Hepatocyte (in vitro differentiated cells): ENCODE results near the gene IFFO2. TPM values are rescaled to one million over a fixed set of nuclear protein-coding genes. Genes with fewer than 3 reads are reported as not detected.

ENCODE experiments used
- DNase-seq: peaks from one replicate; pipeline ENCODE4 v3.0.0-alpha.2; 2016; ENCODE audit warnings: low spot score
- H2AFZ ChIP-seq: fragments of 200-600 bp; sonication (generic); 2 replicates; pipeline ENCODE4 v1.6.0; 2016; ENCODE audit warnings: antibody characterized with exemption, mild to moderate bottlenecking
- H3K27ac ChIP-seq: fragments of 200-600 bp; sonication (generic); 2 replicates; pipeline ENCODE4 v1.5.1; 2016; ENCODE audit warnings: mild to moderate bottlenecking
- H3K27me3 ChIP-seq: fragments of 200-600 bp; sonication (generic); 2 replicates; pipeline ENCODE4 v1.6.1; 2016
- H3K36me3 ChIP-seq: fragments of 200-600 bp; sonication (generic); replicated peaks from 2 replicates; pipeline ENCODE4 v1.5.1; 2016; ENCODE audit warnings: low read depth; ENCODE audit not compliant: insufficient read depth
- H3K4me1 ChIP-seq: fragments of 200-600 bp; sonication (generic); 2 replicates; pipeline ENCODE4 v1.5.1; 2016; ENCODE audit warnings: mild to moderate bottlenecking, moderate library complexity; ENCODE audit not compliant: insufficient read depth
- H3K4me2 ChIP-seq: fragments of 200-600 bp; sonication (generic); 2 replicates; pipeline ENCODE4 v1.6.0; 2016
- H3K4me3 ChIP-seq: fragments of 200-600 bp; sonication (generic); 2 replicates; pipeline ENCODE4 v1.5.1; 2016; ENCODE audit warnings: mild to moderate bottlenecking
- H3K79me2 ChIP-seq: fragments of 200-600 bp; sonication (generic); 2 replicates; pipeline ENCODE4 v1.6.0; 2017; ENCODE audit warnings: mild to moderate bottlenecking
- H3K9me2 ChIP-seq: fragments of 200-600 bp; sonication (generic); replicated peaks from 2 replicates; pipeline ENCODE4 v1.6.0; 2017; ENCODE audit warnings: mild to moderate bottlenecking; ENCODE audit not compliant: insufficient read depth
- H3K9me3 ChIP-seq: fragments of 200-600 bp; sonication (generic); 2 replicates; pipeline ENCODE4 v1.5.1; 2016; ENCODE audit warnings: low read depth, mild to moderate bottlenecking
- H4K20me1 ChIP-seq: fragments of 200-600 bp; sonication (generic); 2 replicates; pipeline ENCODE4 v1.6.0; 2016; ENCODE audit warnings: mild to moderate bottlenecking; ENCODE audit not compliant: insufficient read depth, poor library complexity, severe bottlenecking
- CTCF ChIP-seq: fragments of 200-600 bp; sonication (generic); IDR thresholded peaks from 2 replicates; pipeline ENCODE4 v1.5.1; 2016; ENCODE audit warnings: antibody characterized with exemption, mild to moderate bottlenecking; ENCODE audit not compliant: poor library complexity
- EZH2 ChIP-seq: fragments of 200-600 bp; sonication (generic); IDR thresholded peaks from 2 replicates; pipeline ENCODE4 v1.6.1; 2016; ENCODE audit warnings: antibody characterized with exemption, mild to moderate bottlenecking, borderline replicate concordance
- EZH2phosphoT487 ChIP-seq: fragments of 200-600 bp; sonication (generic); IDR thresholded peaks from one replicate; pipeline ENCODE4 v1.6.1; 2018; ENCODE audit warnings: antibody characterized with exemption, mild to moderate bottlenecking, low read depth, moderate library complexity; ENCODE audit not compliant: unreplicated experiment, severe bottlenecking
- WGBS: methylation state at CpG from one replicate; pipeline ENCODE4 v1.1.6; 2016; ENCODE audit warnings: low lambda C conversion rate; ENCODE audit errors: missing lambda C conversion rate; 5-methylcytosine and 5-hydroxymethylcytosine counted together
- polyA plus RNA-seq: library from polyadenylated mRNA; unstranded; fragments of >200 nt; fragmentation: Nextera tagmentation; extraction: Ambion mirVana; gene quantifications from 2 replicates; pipeline ENCODE4 v1.2.1, GENCODE V29; 2016
- total RNA-seq: library from RNA; depleted of rRNA; stranded (reverse); fragments of >200 nt; gene quantifications from 2 replicates; pipeline ENCODE4 v1.2.3, GENCODE V29; 2014

The IFFO2 gene
- total and polyA plus RNA-seq, 2 experiments from 2014 or later = 0.85 to 7.2 TPM

DNA sequence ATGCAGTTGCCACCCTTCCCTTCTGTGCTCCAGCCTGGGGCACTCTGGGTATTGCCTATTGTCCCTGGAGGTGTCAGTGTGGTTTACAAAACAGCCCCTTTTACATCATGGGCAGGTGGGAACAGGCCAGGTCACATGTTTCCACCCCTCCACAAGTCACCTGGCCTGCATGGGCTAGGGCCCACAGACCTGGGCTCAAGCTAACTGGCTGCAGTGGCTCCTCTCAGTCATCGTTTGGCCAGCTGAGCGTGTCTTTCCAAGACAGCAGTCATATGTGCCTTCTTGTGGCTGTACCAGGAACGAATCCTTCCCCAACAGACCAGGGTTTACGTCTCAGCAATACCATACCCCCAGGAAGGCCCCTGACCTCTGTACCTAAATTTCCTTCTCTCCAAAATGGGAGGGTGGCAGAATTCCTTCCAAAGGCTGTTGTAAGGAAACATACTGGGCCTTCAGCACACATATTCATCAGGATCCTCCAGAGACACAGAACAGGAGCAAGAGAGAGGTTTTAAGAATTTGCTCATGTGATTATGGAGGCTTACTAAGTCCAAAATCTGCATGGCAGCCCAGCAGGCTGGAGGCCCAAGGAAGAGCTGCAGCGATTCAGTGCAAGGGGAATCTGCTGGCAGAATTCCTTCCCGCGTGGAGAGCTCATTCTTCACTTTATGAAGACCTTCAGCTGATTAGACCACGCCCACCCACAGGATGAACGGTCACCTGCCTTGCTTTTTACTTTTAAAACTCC lies 86.5 kb downstream of the IFFO2 start:
- DNase-seq = no peak
- Histone ChIP-seq H3K9me2 (no peaks in the 10 kb centered on the region), H3K4me1 (no peaks in the 10 kb centered on the region), H3K4me3 (no peak overlapping the region), H3K27me3 (no peaks in the 10 kb centered on the region), H3K27ac (no peak overlapping the region), H4K20me1 (no peaks in the 10 kb centered on the region), H3K36me3 (no peaks in the 10 kb centered on the region), H3K79me2 (no peaks in the 10 kb centered on the region), H3K9me3 (no peaks in the 10 kb centered on the region), H2AFZ (no peak overlapping the region), H3K4me2 (no peak overlapping the region)
- TF ChIP-seq EZH2 = no peak
- 74% methylated on average over 9 of the region's 9 CpGs for whole genome bisulfite sequencing

DNA sequence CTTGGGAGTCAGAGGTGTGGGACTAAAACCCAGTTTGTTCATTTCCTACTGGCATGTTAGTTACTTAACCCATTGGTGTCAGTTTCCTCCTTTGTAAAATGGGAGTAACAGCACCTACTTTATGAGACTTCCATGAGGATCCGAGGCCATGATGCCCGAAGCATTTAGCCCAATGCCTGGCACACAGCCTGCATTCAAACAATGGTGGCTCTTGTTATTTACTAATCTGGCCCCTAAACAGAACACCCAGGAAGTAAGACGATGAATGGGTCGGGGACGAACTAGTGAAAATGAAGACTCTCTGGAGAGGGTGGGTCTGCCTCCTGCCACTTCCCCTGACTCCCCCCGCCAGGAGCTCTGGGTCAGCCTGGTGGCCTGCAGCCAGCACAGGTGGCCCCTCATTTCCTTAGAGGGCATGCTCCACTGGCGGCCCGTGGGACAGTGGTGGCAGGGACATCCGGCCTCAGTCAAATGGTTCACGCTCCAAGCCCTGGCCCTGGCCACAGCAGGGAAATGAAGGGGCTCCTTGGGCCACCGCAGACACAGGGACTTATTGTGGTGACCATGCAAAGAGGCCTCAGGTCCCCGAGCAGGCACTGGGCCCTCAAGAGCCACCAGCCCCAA lies 87.6 kb downstream of the IFFO2 start:
- no peaks in the 10 kb centered on the region for H3K27me3 ChIP-seq
- H4K20me1 ChIP-seq = no peaks in the 10 kb centered on the region
- DNase-seq = no peak
- no peak overlapping the region for H2AFZ ChIP-seq
- TF ChIP-seq CTCF (no peak), EZH2phosphoT487 (no peak)
- no peaks in the 10 kb centered on the region for H3K9me2 ChIP-seq
- no peak overlapping the region for H3K4me2 ChIP-seq
- H3K36me3 ChIP-seq = no peaks in the 10 kb centered on the region
- no peaks in the 10 kb centered on the region for H3K9me3 ChIP-seq
- no peaks in the 10 kb centered on the region for H3K79me2 ChIP-seq
- no peak overlapping the region for H3K4me3 ChIP-seq
- no peak overlapping the region for H3K27ac ChIP-seq
- WGBS = 90% methylated on average over 12 of the region's 12 CpGs
- no peaks in the 10 kb centered on the region for H3K4me1 ChIP-seq

DNA sequence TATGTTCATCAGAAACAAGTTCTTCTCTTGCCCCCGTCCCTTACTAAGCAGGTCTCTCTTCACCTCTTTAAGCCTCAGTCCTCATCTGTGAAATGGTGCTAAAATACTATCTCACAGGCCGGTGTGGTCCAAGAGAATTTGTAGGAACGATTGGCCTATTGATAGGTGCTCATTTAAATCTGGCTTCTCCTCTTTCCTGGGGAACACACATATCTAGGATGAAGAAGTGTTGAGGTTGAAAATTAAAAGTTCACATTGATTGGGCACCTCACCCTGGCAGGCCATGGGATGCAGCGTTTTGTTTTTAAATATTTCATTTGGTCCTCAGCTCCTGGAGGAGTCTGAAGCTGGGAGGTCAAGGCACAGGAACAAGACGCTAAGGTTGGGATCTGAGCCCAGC lies 88.1 kb downstream of the IFFO2 start:
- Histone ChIP-seq H3K4me2 (no peak overlapping the region), H3K9me2 (no peaks in the 10 kb centered on the region), H3K79me2 (no peaks in the 10 kb centered on the region), H3K4me1 (no peaks in the 10 kb centered on the region), H2AFZ (no peak overlapping the region), H3K27ac (no peak overlapping the region), H3K27me3 (no peaks in the 10 kb centered on the region), H3K36me3 (no peaks in the 10 kb centered on the region), H3K4me3 (no peak overlapping the region), H3K9me3 (no peaks in the 10 kb centered on the region), H4K20me1 (no peaks in the 10 kb centered on the region)
- 81% methylated on average over 5 of the region's 5 CpGs for WGBS
- TF ChIP-seq EZH2 (no peak), EZH2phosphoT487 (no peak), CTCF (no peak)
- DNase-seq = no peak

DNA sequence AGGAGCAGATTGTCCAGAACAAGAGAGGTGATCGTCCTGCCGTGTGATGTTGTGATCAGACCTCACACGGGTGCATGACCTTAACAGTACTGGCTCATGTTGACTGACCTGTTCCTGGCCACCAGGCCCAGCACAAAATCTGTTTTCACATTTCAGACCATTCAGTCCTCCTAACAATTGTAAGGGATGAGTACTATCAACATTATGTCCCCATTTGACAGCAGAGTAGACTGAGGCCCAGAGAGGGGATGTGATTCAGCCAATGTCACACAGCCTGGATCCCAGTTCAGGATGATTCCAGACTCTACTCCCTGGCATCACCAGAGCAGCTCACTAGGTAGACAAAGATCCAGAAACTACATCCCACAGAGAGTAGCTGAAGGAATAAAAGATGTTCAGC lies 89.6 kb downstream of the IFFO2 start:
- Histone ChIP-seq H3K36me3 (no peaks in the 10 kb centered on the region), H3K4me3 (no peak overlapping the region), H3K9me3 (no peaks in the 10 kb centered on the region), H4K20me1 (no peaks in the 10 kb centered on the region), H3K27me3 (no peaks in the 10 kb centered on the region), H2AFZ (no peak overlapping the region), H3K9me2 (no peaks in the 10 kb centered on the region), H3K4me2 (no peak overlapping the region), H3K27ac (no peak overlapping the region), H3K79me2 (no peaks in the 10 kb centered on the region), H3K4me1 (no peaks in the 10 kb centered on the region)
- no peak for TF ChIP-seq EZH2phosphoT487
- TF ChIP-seq EZH2 = no peak
- TF ChIP-seq CTCF = no peak
- 95% methylated on average over 3 of the region's 3 CpGs for WGBS
- DNase-seq = no peak
